ENCODE results near the gene KAZN.

The KAZN gene

GRCh38 chr1:14989931-14990728 is 391.6 kb downstream of the KAZN start:
- no peak for DNase-seq (ENCODE audit: low read depth in 2 of 2, low spot score in 1 of 2)

- DNase-seq (ENCODE audit: low read depth in 2 of 2, low spot score in 1 of 2): no peak
These were observed 394.9 kb downstream of the KAZN start for GRCh38 chr1:14993414-14993813.

- DNase-seq (ENCODE audit: low read depth in 2 of 2, low spot score in 1 of 2): no peak
These were observed 395.7 kb downstream of the KAZN start for GRCh38 chr1:14994148-14994547.

- no peak for DNase-seq (ENCODE audit: low read depth in 2 of 2, low spot score in 1 of 2)
These were observed 396.5 kb downstream of the KAZN start for GRCh38 chr1:14994841-14995437.

GRCh38 chr1:14996133-14997050 is 397.9 kb downstream of the KAZN start:
- no peak for DNase-seq (ENCODE audit: low read depth in 2 of 2, low spot score in 1 of 2)

GRCh38 chr1:14997646-14998276 is 399.3 kb downstream of the KAZN start:
- DNase-seq (ENCODE audit: low read depth in 2 of 2, low spot score in 1 of 2): no peak

GRCh38 chr1:14999441-14999840 is 401.0 kb downstream of the KAZN start:
- no peak for DNase-seq (ENCODE audit: low read depth in 2 of 2, low spot score in 1 of 2)

- no peak for DNase-seq (ENCODE audit: low read depth in 2 of 2, low spot score in 1 of 2)
These were observed 401.5 kb downstream of the KAZN start for GRCh38 chr1:15000030-15000429.

GRCh38 chr1:15000671-15001070 is 402.2 kb downstream of the KAZN start:
- no peak for DNase-seq (ENCODE audit: low read depth in 2 of 2, low spot score in 1 of 2)

- DNase-seq (ENCODE audit: low read depth in 2 of 2, low spot score in 1 of 2): no peak
These were observed 402.9 kb downstream of the KAZN start for GRCh38 chr1:15001317-15001915.

GRCh38 chr1:15002325-15002724 is 403.8 kb downstream of the KAZN start:
- DNase-seq (ENCODE audit: low read depth in 2 of 2, low spot score in 1 of 2): no peak

GRCh38 chr1:15004396-15004795 is 405.9 kb downstream of the KAZN start:
- no peak for DNase-seq (ENCODE audit: low read depth in 2 of 2, low spot score in 1 of 2)

GRCh38 chr1:15005116-15005515 is 406.6 kb downstream of the KAZN start:
- DNase-seq (ENCODE audit: low read depth in 2 of 2, low spot score in 1 of 2): no peak

- DNase-seq (ENCODE audit: low read depth in 2 of 2, low spot score in 1 of 2): no peak
These were observed 408.9 kb downstream of the KAZN start for GRCh38 chr1:15007368-15007767.

- no peak for DNase-seq (ENCODE audit: low read depth in 2 of 2, low spot score in 1 of 2)
These were observed 409.4 kb downstream of the KAZN start for GRCh38 chr1:15007842-15008241.

- DNase-seq (ENCODE audit: low read depth in 2 of 2, low spot score in 1 of 2): no peak
These were observed 410.6 kb downstream of the KAZN start for GRCh38 chr1:15008783-15009729.

GRCh38 chr1:15011160-15011559 is 412.7 kb downstream of the KAZN start:
- no peak for DNase-seq (ENCODE audit: low read depth in 2 of 2, low spot score in 1 of 2)

GRCh38 chr1:15011661-15012060 is 413.2 kb downstream of the KAZN start:
- DNase-seq (ENCODE audit: low read depth in 2 of 2, low spot score in 1 of 2): no peak

- no peak for DNase-seq (ENCODE audit: low read depth in 2 of 2, low spot score in 1 of 2)
These were observed 414.3 kb downstream of the KAZN start for GRCh38 chr1:15012822-15013221.

- DNase-seq (ENCODE audit: low read depth in 2 of 2, low spot score in 1 of 2): no peak
These were observed 415.3 kb downstream of the KAZN start for GRCh38 chr1:15013767-15014166.

All from stimulated activated CD8-positive, alpha-beta memory T cell treated with anti-CD3 and anti-CD28 coated beads, Interleukin-4, amount 100 ng/mL, for 4 hours (primary cell).